SKM-1 treated with dmso at 0.1 percent for 144 hours (cell line): Measurements from ENCODE around the gene PRSS3.
"Not testable (repeated sequence)": the region's sequence is repeated elsewhere in the genome, so short reads cannot be mapped to it uniquely, and the experiment has no call there.

Experiments used
- DNase-seq: peaks from one replicate; lab custom pipeline; 2025; ENCODE audit not compliant: unreplicated experiment; lab: John Stamatoyannopoulos, UW

Gene PRSS3

DNA sequence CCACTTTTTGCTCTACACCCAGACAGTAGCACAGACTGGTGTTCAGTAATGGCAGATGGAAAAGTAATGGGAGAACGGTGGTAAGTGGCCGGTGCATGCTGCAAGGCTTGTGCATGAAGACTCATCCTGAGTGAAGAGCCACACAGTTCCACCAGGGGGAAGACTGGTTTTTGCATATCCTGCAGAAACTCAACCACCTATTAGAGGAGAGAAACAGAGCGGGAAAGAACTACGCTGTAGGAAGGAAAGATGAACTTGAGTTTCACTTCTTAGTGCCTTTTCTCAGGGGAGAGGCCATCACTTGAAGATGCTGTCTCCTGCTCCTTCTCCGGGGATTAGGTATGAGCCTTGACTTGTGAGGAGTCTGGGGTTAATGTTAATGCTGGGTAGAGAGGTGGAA, 9.4 kb upstream of the PRSS3 start:
- no peak for DNase-seq

DNA sequence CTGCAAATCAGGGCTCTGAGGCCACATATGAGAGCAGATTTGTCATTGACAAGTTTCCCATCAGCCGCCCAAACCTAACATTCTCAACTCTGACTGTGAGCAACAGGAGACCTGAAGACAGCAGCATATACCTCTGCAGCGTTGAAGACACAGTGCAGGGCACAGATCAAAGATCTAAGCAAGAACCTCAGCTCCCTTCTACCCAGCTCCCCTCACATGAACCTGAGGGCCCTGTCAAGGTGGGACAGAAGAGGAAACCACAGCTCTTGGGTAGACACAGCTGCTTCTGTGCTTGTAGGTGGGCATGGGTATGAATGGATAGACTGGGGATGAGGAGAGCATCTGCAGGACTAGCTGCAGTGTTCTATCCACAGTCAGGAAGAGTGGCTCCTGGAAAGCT, 8.7 kb upstream of the PRSS3 start:
- no peak for DNase-seq

DNA sequence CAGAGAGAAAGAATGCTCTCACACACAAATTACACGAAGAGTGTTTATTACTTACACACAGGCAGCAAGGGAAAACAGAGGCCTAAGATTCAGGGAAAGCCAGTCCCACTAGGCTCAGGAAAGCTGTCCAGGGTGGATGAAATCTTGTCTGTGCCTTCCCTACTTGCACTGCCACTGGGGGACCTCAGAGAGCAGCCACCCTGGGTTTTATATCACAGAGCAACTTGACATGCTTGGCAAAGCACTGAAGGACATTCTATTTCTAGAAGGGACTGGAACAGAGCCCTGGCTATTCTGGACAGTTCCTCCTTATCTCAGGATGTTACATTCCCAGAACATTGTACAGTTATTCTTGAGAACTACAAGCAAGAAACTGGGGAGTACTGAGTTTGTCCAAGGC, 7.5 kb upstream of the PRSS3 start:
- DNase-seq = no peak

DNA sequence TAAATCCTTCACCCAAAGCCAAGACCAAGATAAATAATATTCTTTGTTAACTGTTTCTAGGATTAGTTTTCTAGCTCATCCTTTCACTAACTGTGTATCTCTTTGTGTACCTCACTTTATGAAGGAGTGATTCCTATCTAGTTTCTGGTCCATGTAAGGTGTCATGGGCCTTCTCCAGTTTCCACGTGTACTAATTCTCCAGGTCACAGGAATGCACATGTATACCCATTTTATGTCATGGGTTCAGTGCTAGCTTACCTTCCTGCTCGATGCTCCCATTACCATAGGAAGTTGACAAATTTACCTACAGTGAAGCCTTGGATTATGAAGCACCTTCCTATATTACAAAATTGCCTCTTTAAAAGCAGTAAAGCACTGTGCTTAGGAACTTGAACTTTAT, 5.9 kb upstream of the PRSS3 start:
- DNase-seq = not testable (repeated sequence)

DNA sequence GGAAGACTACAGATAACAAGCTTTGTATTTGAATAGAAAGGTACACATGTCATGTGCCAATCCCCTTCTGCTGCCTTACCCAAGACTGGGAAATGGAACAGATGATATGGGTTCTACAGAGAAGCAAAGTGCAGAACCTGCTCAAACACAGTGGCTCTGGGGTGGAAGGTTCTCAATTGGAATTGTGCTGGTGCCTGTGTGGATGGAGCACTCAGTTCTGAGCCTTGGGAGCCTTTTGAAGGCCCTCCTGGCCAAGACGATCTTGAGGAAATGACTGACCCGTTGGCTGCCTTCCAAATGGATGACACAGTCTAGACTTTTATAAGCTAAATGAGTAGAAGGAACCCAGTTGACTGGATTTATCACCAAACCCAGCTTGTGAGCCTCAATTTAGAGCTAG, 4.2 kb upstream of the PRSS3 start:
- DNase-seq = no peak

DNA sequence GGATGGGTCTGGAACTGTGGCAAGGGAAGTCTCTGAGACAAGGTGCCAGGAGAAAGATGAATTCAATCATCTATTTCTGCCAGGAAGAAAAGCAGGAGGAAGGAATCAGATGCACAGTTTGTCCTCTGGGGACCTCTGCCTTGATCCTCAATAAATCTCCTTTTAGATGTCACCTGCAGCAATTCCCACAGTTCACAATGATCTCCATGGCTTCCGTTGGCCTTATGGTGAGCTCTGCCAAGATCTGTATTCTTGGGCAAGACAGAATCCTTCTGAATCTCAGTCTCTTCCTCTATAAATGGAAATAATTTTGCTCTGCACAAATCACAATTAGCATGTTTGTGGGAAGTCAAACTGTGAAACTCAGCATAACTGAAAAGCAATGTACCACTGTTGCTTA, 1.9 kb upstream of the PRSS3 start:
- not testable (repeated sequence) for DNase-seq

DNA sequence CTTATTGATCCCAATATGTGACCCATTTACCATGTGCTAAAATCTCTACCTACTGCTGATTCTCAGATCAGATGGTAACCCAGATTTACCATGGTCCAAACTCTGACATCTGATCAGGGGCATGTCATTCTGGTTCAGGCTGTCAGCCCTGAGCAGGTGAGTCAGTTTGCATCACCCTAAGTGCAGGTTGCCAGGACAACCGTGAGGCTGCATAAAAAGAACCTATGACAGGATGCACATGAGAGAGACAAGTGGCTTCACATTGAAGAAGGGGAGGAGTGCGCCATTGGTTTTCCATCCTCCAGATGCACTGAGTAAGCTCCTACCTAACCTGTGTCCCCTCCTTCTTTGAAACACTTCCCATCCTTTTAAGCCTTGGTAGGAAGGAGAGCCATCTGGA, 801 bp upstream of the PRSS3 start:
- DNase-seq = no peak

DNA sequence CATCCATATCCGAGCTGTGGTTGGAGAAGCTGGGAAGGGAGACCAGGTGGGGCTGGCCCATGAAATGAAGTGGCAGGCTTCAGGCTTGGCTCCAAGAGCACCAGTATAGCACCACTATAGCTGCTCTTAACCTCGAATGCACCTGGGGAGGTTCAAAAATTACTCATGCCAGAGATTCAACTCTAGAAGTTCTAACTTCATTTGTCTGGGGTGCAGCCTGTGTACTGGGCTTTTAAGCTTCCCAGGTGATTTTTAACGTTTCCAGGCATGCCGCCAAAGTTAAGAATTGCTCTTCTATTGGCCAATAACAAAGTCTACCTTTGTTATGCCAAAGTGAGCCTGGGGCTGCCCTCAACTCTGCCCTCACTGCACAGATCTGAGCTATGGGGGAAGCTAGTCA, 458 bp downstream of the PRSS3 start:
- no peak for DNase-seq

DNA sequence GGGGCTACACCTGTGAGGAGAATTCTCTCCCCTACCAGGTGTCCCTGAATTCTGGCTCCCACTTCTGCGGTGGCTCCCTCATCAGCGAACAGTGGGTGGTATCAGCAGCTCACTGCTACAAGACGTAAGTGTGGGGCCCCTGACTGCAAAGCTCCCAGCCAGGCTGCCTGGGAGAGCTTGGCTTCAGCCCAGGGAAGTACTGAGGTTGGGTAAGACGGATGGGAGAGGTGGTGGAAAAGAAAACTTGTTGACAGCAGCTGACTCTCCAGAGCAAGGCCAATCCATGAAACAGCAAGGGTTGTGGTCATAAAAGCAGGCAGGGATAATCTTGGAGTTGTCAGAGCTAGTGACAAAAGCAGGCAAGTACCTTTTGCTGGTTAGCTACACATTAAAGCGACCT, 1.3 kb downstream of the PRSS3 start:
- DNase-seq = not testable (repeated sequence)

DNA sequence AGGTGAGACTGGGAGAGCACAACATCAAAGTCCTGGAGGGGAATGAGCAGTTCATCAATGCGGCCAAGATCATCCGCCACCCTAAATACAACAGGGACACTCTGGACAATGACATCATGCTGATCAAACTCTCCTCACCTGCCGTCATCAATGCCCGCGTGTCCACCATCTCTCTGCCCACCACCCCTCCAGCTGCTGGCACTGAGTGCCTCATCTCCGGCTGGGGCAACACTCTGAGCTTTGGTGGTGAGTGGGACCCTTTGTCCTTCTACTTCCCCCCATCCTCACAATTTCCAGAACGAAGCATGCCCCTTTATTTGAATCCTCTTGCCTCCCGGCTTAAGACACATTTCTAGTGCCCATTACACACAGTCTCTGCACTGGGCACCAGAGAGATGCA, 2.5 kb downstream of the PRSS3 start:
- no peak for DNase-seq

DNA sequence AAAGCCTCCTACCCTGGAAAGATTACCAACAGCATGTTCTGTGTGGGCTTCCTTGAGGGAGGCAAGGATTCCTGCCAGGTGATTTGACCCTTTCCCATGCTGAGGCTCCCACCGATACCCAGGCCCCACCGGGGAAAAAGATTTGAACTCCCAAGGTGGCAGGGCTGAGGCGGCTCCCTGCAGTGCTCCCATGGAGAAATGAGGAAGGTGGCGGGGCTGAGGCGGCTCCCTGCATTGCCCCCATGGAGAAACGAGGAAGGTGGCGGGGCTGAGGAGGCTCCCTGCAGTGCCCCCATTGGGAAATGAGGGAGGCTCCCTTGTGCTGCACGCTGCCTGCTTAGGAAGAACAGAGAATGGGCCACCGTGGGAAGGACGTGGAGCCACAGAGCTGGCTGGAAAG, 3.2 kb downstream of the PRSS3 start:
- DNase-seq = no peak

DNA sequence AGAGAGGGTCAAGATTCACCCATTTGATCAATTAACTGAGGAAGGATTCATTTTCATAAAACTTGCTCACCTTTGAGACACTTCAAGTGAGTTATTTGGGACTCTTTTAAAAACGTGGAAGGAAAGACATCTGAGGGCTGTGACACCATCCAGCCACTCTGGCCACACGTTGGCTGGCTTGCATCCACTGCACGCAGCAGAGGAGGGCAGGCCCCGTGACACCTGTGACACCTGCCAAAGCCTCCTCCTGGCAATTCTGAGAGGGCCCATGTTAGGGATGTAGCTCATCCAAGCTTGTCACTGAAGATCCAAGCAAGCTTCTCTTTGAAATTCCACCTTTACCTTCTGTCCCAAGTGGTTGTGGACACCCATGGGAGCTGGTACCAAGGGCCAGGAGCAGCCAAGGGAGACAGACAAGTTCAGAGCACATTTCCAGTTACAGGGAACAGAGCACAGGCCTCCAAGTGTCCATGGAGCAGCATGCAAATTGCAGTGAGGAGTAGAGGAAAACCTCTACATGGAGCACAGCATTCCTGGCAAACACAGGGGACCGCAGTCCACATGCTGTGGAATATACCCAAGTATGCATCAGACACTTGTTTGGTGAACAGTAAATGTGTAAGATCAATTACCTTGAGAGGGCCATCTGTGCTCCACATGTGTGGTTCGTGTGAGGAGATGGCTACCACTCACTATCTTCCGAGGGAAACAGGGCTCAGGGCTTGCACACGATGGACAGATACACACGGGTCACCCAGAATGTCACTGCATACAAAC, 4.8 kb downstream of the PRSS3 start:
- DNase-seq = no peak

DNA sequence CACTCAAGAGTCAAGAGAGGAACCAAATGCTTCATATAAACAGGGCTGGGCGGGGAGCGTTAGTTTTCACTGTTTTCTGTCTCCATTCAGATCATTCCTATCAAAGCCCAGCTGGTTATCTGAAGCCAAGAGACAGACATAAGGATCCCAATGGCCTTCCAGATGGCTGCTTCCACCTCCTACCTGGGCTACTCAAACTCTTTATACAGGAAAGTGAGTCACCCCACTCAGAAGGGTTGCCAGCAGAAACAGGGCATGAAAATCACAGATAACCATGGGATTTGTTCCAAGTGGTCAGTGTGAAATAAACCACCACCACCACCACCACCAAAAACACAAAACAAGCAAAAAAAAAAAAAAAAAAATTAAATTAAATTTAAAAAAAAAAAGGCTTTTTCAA, 5.5 kb downstream of the PRSS3 start:
- DNase-seq = no peak

DNA sequence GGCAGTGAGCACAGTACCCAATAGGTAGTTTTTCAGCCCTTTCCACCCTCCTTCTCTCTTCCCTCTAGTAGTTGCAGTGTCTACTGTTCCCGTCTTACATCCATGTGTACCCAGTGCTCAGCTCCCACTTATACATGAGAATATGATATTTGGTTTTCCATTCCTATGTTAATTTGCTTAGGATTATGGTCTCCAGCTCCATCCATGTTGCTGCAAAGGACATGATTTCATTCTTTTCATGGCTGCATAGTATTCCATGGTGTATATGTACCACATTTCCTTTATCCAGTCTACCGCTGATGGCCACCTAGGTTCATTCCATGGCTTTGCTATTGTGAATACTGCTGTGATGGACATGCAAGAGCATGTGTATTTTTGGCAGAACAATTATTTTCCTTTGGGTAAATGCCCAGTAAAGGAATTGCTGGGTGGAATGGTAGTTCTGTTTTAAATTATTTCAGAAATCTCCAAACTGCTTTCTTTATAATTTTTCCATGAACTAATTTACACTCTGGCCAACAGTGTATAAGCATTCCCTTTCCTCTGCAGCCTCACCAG, 6.7 kb downstream of the PRSS3 start:
- DNase-seq = not testable (repeated sequence)

DNA sequence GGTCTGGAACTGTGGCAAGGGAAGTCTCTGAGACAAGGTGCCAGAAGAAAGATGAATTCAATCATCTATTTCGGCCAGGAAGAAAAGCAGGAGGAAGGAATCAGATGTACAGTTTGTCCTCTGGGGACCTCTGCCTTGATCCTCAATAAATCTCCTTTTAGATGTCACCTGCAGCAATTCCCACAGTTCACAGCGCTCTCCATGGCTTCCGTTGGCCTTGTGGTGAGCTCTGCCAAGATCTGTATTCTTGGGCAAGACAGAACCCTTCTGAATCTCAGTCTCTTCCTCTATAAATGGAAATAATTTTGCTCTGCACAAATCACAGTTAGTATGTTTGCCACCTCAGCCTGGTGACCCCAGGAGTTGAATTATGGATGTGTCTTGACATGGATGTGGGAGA, 8.8 kb downstream of the PRSS3 start:
- DNase-seq = not testable (repeated sequence)

DNA sequence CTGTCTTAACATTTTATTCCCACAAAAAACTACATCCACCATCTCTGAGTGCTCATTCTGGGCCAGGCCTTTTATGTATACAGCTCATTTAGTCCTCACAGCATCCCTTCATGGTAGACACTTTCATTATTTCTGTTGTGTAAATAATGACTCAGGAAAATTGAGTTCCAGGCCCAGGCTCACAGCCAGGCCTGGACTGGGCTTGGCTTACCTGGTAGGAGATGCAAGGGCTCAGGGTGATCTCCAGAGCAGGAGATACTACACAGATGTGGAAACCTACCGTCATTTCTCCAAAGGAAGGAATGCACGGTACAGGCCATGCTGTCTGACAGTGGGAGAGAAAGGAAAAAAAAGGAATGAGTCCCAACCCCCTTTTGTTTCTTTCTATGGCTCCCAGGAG, 11.8 kb downstream of the PRSS3 start:
- DNase-seq = not testable (repeated sequence)

DNA sequence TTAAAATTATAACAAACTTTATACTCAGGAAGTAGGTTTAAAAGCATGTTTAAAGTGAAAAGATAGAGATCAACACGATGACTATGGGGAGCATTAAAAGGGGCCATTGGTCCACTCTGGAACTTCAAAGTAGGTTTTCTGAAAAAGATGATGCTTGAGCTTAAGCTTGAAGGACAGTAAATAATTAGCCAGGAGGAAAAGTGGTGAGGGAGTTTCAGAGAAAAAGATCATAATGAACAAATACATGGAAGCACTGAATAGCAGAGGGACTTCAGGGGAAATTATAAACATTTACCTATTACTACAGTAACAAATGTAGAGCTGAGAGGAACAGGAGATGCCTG, 13.6 kb downstream of the PRSS3 start:
- DNase-seq = not testable (repeated sequence)

DNA sequence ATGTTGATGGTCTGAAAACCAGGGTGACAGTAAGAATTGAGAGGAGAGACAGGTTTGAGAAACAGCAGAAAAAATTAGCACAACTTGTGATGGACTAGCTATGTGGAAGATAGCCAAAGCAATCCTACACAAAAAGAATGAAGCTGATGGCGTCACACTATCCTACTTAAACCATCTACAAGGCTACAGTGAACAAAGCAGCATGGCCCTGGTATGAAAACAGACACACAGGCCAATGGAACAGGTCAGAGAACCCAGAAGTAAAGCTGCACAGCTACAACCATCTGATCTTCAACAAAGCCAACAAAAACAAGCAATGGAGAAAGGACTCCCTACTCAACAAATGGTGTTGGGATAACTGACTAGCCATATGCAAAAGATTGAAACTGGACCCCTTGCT, 14.1 kb downstream of the PRSS3 start:
- no peak for DNase-seq

DNA sequence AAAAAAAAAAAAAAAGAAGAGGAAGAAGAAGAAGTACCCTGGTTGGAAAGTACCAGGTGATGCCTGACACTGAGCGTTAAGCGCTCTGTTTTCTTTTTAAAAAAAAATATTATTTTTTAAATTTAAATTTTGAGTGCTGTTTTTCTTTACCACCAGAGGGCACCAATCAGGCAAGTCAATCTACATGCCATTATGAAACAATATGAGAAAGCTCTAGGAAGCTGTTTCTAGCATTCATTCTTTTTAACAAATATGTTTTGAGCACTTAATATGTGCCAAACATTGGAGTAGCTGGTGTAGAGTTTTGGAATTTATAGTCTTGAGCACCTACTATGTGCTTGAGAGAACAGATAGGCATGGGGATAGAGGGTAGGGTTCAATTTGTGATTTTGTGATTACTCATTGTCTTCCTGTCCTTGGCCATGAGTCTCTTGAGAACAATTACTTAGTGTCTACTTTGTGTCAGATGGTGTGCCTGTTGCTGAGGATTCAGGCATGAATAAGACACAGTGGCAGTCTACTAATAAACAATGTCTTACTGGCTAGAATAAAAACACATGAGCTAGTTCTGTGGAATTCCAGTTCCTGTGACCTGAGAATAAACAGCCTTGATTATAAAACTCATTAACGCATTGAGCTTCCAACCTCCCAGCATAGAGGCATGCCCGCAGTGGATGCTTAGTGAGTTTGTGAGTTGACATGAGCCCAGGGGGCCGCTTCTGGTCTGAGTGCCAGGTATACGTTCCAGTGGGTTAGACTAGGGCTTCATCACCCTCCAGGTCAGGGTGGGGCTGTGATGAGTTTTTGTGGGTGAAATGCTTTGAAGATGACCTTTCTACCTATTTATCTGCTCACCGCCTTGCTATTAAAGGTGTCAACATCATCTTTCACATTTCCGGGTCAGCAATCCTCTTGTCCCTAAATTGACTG, 18.6 kb downstream of the PRSS3 start:
- DNase-seq = peak; percentile 61

DNA sequence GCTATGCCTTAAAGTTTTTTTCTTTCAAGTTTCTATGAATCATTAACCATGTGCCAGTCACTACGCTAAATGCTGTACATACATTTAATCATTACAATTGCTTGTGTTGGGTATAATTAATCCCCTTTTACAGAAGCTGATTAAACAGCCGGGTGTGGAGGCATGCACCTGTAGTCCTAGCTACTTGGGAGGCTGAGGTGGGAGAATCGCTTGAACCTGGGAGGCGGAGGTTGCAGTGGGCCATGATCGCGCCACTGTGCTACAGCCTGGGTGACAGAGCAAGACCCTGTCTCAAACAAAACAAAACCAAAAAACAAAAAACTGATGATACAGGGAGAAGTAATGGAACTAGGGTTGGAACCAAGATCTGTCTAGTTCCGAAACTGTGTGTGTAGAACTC, 20.4 kb downstream of the PRSS3 start:
- no peak for DNase-seq

DNA sequence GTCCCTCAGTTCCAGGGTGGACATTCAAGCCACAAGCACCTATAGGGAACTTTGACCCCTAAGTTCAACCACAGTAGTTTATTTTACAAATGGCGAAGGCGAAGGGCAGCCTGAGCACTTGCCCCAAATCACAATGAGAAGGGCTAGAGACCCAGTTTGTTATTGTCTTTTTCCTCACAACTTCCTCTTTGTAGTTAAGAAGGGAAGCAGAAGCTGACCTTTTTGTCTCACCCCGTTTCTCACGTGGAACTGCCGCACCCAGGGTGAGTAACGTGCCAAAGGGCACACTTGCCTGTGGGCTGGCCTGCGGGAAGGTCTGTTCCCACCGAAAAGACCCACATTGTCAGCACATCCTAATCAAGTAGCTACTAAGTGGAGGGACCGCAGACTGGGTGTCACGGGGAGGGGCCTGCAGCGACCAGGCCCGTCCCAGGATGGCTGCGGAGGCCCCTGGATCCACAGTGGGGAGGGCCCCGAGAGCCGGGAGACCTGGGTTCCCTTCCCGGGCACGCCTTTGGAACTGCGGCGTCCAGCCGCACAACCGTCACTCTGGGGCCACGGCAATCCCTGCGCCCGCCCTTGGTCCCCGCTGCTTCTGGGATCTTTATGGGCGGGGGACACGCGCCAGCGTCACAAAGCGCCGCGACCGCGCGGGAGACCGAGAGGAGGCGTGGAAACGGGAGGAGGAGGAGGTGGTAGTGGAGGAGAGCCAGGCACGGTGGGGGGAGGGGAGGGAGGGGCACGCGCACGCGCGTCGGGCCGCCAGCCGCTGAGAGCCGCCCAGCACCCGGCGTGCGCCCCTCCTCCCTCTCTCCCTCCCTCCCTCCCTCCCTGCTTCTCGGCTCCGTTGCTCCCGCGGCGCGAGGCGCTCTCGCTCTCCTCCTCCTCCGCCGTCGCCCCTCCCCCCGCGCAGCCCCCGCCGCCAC, 21.2 kb downstream of the PRSS3 start, which contains the start of gene UBE2R2:
UBE2R2 (plus strand) TSS at position 834 of the 926 bp plus-strand sequence. CDS start 598 bp downstream, outside the sequence.
- peak; percentile 95 for DNase-seq
